Large intestine (tissue), 3 donors: ENCODE results near the gene DBNL. TPM values are rescaled to one million over a fixed set of nuclear protein-coding genes. Genes with fewer than 3 reads are reported as not detected.

Experiments used
- DNase-seq, 2 donors: peaks; one replicate each; pipeline versions ENCODE4 v3.0.0 to v3.0.0-alpha.2; 2013
- H3K27ac ChIP-seq: one replicate; pipeline ENCODE4 v1.5.1; 2013; ENCODE audit warnings: low read length
- H3K27me3 ChIP-seq: 2 replicates; pipeline ENCODE4 v1.6.1; 2013; ENCODE audit warnings: low read length; ENCODE audit not compliant: control insufficient read depth, insufficient read depth
- H3K36me3 ChIP-seq: 2 replicates; pipeline ENCODE4 v1.6.1; 2013; ENCODE audit warnings: low read length; ENCODE audit not compliant: control insufficient read depth, insufficient read depth
- H3K4me1 ChIP-seq: one replicate; pipeline ENCODE4 v1.6.1; 2013; ENCODE audit warnings: low read length; ENCODE audit not compliant: control insufficient read depth, insufficient read depth
- H3K4me3 ChIP-seq: one replicate; pipeline ENCODE4 v1.5.1; 2013; ENCODE audit warnings: low read length
- H3K9me3 ChIP-seq: one replicate; pipeline ENCODE4 v1.6.1; 2013; ENCODE audit warnings: mild to moderate bottlenecking, low read depth, low read length, moderate library complexity; ENCODE audit not compliant: control insufficient read depth
- WGBS: methylation state at CpG from one replicate; pipeline ENCODE4 v1.1.5; 2013; ENCODE audit warnings: low lambda C conversion rate; ENCODE audit not compliant: insufficient coverage; 5-methylcytosine and 5-hydroxymethylcytosine counted together
- polyA plus RNA-seq: library from polyadenylated mRNA; unstranded; fragments of 120-200 nt; gene quantifications from one replicate; pipeline ENCODE4 v1.2.1, GENCODE V29; 2013

Gene DBNL
- polyA plus RNA-seq, 1 donor = 66.1 TPM

- Histone ChIP-seq H3K27me3 (peaks cover 19% of the 10 kb centered on the region), H3K4me1 (peaks cover 29% of the 10 kb centered on the region), H3K4me3 (no peak overlapping the region), H3K27ac (no peak overlapping the region), H3K36me3 (peaks cover 7% of the 10 kb centered on the region), H3K9me3 (no peaks in the 10 kb centered on the region)
- WGBS = no CpG with 5 or more reads among the region's 7 CpGs
- DNase-seq = no peak
These were observed 23.6 kb downstream of the DBNL start for GRCh38 chr7:44068054-44068453.

- Histone ChIP-seq H3K27ac (no peak overlapping the region), H3K27me3 (no peaks in the 10 kb centered on the region), H3K9me3 (no peaks in the 10 kb centered on the region), H3K36me3 (peaks cover 41% of the 10 kb centered on the region), H3K4me3 (no peak overlapping the region), H3K4me1 (peaks cover 12% of the 10 kb centered on the region)
- no CpG with 5 or more reads among the region's 9 CpGs for WGBS
- DNase-seq = peak; percentile 50 to 72
These were observed 27.3 kb downstream of the DBNL start for GRCh38 chr7:44071726-44072363.

- DNase-seq = peak; percentile 36 to 37
- Histone ChIP-seq H3K27ac (no peak overlapping the region), H3K27me3 (no peaks in the 10 kb centered on the region), H3K4me3 (no peak overlapping the region), H3K9me3 (no peaks in the 10 kb centered on the region), H3K36me3 (peaks cover 48% of the 10 kb centered on the region), H3K4me1 (peaks cover 12% of the 10 kb centered on the region)
- WGBS = no CpG with 5 or more reads among the region's 12 CpGs
These were observed 28.1 kb downstream of the DBNL start for GRCh38 chr7:44072364-44073231.

DNA sequence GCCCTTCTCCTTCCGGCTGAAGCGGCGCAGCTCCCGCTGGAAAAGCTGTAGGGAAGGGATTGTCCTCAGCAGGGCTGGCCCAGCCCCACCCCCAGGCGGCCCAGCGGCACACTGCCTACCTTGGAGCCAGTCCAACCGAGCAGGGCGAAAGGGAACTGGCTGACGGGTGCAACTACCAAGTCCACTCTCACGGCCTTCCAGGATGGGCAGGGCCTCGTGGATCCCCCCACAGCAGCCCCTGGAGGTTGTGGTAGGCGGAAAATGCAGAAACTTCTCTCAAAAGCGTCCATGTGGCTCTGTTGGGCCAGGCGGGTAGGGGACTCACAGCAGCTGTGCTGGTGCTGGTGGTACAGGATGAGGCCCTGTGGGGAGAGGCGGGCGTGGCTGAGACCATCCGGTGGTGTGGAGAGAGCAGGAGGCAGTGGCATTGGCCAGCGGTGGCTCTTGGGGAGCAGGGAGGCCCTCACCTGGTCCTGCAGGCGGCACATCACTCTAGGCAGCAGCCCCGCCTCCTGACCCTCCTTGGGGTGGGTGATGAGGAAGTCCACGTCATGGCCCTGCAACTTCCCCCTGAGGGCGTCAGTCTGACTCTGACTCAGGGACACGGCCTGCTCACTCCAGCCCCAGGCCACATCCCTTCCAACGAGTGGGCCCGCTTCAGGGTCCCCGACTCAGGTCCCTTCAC lies 29.3 kb downstream of the DBNL start:
- peaks cover 60% of the 10 kb centered on the region for H3K36me3 ChIP-seq
- no peak for DNase-seq

GRCh38 chr7:44074349-44074695 lies 29.8 kb downstream of the DBNL start:
- H3K9me3 ChIP-seq = no peaks in the 10 kb centered on the region
- H3K27ac ChIP-seq = no peak overlapping the region
- peaks cover 65% of the 10 kb centered on the region for H3K36me3 ChIP-seq
- WGBS = no CpG with 5 or more reads among the region's 13 CpGs
- no peak for DNase-seq
- no peaks in the 10 kb centered on the region for H3K27me3 ChIP-seq
- no peak overlapping the region for H3K4me3 ChIP-seq
- peaks cover 12% of the 10 kb centered on the region for H3K4me1 ChIP-seq

More for the DNA sequence above, 29.3 kb downstream of the DBNL start:
- WGBS = no CpG with 5 or more reads among the region's 26 CpGs
- no peaks in the 10 kb centered on the region for H3K9me3 ChIP-seq
- no peak overlapping the region for H3K4me3 ChIP-seq
- no peaks in the 10 kb centered on the region for H3K27me3 ChIP-seq
- no peak overlapping the region for H3K27ac ChIP-seq
- peaks cover 12% of the 10 kb centered on the region for H3K4me1 ChIP-seq

DNA sequence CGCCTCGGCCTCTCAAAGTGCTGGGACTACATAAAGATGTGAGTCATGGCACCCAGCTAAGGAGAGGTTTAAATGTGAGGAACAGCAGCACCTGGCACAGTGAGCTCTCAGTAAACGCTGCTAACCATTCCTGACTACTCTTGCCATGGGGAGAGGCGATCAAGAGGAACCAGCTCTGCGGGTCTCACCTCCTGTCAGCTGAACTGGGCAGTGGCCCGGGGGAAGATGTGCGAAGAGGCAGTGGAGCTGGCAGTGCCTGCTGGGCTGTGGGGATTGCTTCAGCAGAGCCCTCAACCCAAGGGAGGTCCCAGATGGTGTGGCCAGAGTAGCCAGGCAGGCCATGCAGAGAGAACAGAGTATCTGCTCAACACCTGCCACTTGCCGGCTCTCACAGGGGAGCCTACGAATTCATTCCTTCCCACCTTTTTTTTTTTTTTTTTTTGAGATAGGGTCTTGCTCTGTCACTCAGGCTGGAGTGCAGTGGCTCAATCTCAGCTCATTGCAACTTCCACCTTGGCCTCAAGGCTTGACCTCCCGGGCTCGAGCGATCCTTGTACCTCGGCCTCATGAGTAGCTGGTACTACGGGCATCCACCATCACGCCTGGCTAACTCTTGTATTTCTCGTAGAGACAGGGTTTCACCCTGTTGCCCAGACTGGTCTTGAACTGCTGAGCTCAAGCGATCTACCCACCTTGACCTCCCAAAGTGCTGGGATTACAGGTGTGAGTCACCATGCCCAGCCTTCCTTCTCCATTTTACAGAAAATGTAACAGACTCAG lies 31.0 kb downstream of the DBNL start:
- WGBS = 100% methylated on average over 2 of the region's 17 CpGs
- peaks cover 77% of the 10 kb centered on the region for H3K36me3 ChIP-seq
- H3K4me3 ChIP-seq = no peak overlapping the region
- peaks cover 12% of the 10 kb centered on the region for H3K4me1 ChIP-seq
- no peaks in the 10 kb centered on the region for H3K9me3 ChIP-seq
- H3K27ac ChIP-seq = no peak overlapping the region
- H3K27me3 ChIP-seq = no peaks in the 10 kb centered on the region
- DNase-seq = no peak

- WGBS = no CpG with 5 or more reads among the region's 20 CpGs
- H3K4me3 ChIP-seq = no peak overlapping the region
- DNase-seq = no peak
- H3K4me1 ChIP-seq = peaks cover 12% of the 10 kb centered on the region
- H3K27me3 ChIP-seq = no peaks in the 10 kb centered on the region
- no peaks in the 10 kb centered on the region for H3K9me3 ChIP-seq
- H3K36me3 ChIP-seq = peaks cover 80% of the 10 kb centered on the region
- H3K27ac ChIP-seq = no peak overlapping the region
These were observed 31.8 kb downstream of the DBNL start for GRCh38 chr7:44076101-44076895.

GRCh38 chr7:44077061-44077460 lies 32.6 kb downstream of the DBNL start:
- Histone ChIP-seq H3K9me3 (no peaks in the 10 kb centered on the region), H3K27me3 (no peaks in the 10 kb centered on the region), H3K27ac (no peak overlapping the region), H3K36me3 (peaks cover 80% of the 10 kb centered on the region), H3K4me1 (peaks cover 7% of the 10 kb centered on the region), H3K4me3 (no peak overlapping the region)
- WGBS = no CpG with 5 or more reads among the region's 9 CpGs
- DNase-seq = no peak

GRCh38 chr7:44077681-44078091 lies 33.2 kb downstream of the DBNL start:
- no peak for DNase-seq
- Histone ChIP-seq H3K9me3 (no peaks in the 10 kb centered on the region), H3K4me1 (peaks cover under 1% of the 10 kb centered on the region), H3K36me3 (peaks cover 77% of the 10 kb centered on the region), H3K27ac (no peak overlapping the region), H3K4me3 (no peak overlapping the region), H3K27me3 (no peaks in the 10 kb centered on the region)
- WGBS = 80% methylated on average over 1 of the region's 5 CpGs
